Measurements from ENCODE around the gene CAMK1G.

Gene CAMK1G

GRCh38 chr1:209586221-209586740 is 2.8 kb downstream of the CAMK1G start:
- no peak for DNase-seq (ENCODE audit: low spot score)
- in situ Hi-C loops (cut with MboI; ENCODE audit: low sequenced_read_pairs, unreplicated experiment): no loop called here
- TF ChIP-seq, protein P1, sequence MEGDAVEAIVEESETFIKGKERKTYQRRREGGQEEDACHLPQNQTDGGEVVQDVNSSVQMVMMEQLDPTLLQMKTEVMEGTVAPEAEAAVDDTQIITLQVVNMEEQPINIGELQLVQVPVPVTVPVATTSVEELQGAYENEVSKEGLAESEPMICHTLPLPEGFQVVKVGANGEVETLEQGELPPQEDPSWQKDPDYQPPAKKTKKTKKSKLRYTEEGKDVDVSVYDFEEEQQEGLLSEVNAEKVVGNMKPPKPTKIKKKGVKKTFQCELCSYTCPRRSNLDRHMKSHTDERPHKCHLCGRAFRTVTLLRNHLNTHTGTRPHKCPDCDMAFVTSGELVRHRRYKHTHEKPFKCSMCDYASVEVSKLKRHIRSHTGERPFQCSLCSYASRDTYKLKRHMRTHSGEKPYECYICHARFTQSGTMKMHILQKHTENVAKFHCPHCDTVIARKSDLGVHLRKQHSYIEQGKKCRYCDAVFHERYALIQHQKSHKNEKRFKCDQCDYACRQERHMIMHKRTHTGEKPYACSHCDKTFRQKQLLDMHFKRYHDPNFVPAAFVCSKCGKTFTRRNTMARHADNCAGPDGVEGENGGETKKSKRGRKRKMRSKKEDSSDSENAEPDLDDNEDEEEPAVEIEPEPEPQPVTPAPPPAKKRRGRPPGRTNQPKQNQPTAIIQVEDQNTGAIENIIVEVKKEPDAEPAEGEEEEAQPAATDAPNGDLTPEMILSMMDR (IDR thresholded peaks at IDR 0.05; ENCODE audit: borderline replicate concordance, control extremely low read depth, extremely low read depth, insufficient read depth, missing control alignments): no peak

DNA sequence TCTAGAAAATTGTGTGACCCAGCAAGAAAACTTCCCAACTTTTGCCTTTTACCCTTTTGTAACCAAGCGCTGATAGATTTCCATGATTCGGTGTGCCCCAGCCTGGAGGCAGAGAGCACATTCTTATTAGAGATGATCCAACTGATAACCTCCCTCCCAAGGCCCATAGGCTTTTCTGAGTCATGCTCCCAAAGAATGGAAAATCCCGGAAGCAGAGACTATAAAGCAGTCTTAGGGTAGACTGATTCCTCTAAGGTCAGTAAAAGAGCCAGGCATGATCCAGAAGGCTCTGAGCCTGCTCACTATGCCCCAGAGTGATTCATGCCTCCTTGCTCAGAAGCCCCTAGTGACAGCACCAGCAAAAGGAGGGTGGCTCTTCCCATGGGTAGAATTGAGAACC is 4.3 kb downstream of the CAMK1G start:
- no peak for DNase-seq (ENCODE audit: low spot score)
- in situ Hi-C loops (cut with MboI; ENCODE audit: low sequenced_read_pairs, unreplicated experiment): no loop called here
- TF ChIP-seq, protein P1 (IDR thresholded peaks at IDR 0.05; ENCODE audit: borderline replicate concordance, control extremely low read depth, extremely low read depth, insufficient read depth, missing control alignments): no peak

GRCh38 chr1:209589440-209589839 is 5.9 kb downstream of the CAMK1G start:
- in situ Hi-C loops (cut with MboI; ENCODE audit: low sequenced_read_pairs, unreplicated experiment): no loop called here
- TF ChIP-seq, protein P1 (IDR thresholded peaks at IDR 0.05; ENCODE audit: borderline replicate concordance, control extremely low read depth, extremely low read depth, insufficient read depth, missing control alignments): no peak
- DNase-seq (ENCODE audit: low spot score): no peak

DNA sequence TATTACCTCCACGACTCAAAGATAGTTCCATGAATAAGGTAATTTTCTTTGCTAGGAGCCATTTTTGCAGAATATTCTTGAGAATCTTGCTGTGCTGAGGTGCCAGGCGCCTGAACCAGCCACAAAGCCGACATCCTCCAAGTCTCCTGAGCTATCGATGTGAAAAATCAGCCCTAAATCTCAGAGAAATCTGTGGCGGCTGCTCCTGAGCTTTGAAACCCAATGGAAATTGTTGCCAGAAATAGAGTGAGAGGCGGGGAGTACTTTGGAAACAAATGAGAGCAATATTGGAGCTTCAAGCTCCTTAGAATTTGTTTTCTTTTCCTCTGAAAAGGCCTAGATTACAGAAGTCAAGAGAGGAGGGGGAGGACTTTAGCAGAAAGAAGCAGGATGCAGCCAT is 6.3 kb downstream of the CAMK1G start:
- in situ Hi-C loops (cut with MboI; ENCODE audit: low sequenced_read_pairs, unreplicated experiment): no loop called here
- no peak for DNase-seq (ENCODE audit: low spot score)
- TF ChIP-seq, protein P1 (IDR thresholded peaks at IDR 0.05; ENCODE audit: borderline replicate concordance, control extremely low read depth, extremely low read depth, insufficient read depth, missing control alignments): no peak

DNA sequence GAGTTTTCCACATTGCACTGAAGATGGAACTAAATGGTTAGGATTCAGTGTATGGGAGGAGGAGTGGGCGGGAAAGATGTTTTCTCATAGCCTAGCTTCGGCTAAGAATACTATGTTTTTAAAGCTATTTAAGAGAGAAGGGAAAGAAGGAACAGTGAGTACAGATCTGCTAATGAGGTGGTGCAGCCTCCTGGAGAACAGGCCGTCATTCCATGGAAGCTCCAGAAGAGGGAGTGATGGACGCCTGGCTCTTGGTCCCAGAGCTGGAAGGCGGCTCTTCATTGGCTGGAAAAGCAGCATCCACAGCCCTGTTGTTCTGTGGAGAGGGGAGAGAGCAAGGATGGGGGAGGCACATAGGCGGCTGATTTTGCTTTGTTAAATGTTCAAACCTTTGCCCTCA is 6.9 kb downstream of the CAMK1G start:
- in situ Hi-C loops (cut with MboI; ENCODE audit: low sequenced_read_pairs, unreplicated experiment): no loop called here
- DNase-seq (ENCODE audit: low spot score): no peak
- TF ChIP-seq, protein P1 (IDR thresholded peaks at IDR 0.05; ENCODE audit: borderline replicate concordance, control extremely low read depth, extremely low read depth, insufficient read depth, missing control alignments): no peak

DNA sequence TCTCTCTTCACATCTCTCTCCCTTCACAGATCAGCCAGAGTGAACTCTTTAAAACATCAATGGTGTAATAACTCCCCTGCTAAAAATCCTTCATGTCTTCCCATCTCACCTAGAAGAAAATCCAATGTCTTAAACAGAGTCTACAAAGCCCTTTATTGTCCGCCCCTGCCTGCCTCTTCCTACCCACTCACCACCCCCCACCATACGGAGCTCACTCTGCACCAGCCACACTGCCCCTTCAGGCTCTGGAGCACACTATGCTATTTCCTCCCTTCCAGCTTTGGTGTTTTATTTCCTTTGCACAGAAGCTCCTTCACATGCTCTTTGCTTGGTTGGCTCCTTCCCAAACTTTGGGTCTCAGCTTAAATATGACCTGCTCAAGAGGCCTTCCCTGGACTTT is 10.2 kb downstream of the CAMK1G start:
- in situ Hi-C loops (cut with MboI; ENCODE audit: low sequenced_read_pairs, unreplicated experiment): no loop called here
- DNase-seq (ENCODE audit: low spot score): no peak
- TF ChIP-seq, protein P1 (IDR thresholded peaks at IDR 0.05; ENCODE audit: borderline replicate concordance, control extremely low read depth, extremely low read depth, insufficient read depth, missing control alignments): no peak

DNA sequence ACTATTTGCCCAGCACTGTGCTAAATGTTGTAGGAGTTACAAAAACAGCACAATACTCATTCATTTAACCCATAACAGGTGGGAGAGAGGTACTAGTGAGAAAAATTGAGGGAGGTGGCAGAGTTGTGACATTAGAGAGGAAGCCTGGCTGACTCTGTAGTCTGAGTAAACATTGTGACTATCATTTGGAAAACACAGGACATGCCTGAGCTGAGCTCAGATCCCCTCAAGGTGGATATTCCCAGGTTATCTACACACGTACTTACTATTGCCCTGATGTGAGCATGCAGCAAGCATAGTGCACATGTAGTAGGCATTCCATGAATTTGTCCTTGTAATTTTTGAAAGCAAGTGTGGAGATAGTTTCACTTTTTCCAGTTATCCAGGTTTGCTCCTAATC is 10.9 kb downstream of the CAMK1G start:
- DNase-seq (ENCODE audit: low spot score): no peak
- in situ Hi-C loops (cut with MboI; ENCODE audit: low sequenced_read_pairs, unreplicated experiment): no loop called here
- TF ChIP-seq, protein P1 (IDR thresholded peaks at IDR 0.05; ENCODE audit: borderline replicate concordance, control extremely low read depth, extremely low read depth, insufficient read depth, missing control alignments): no peak

Measured in GM13976 (cell line).